Measurements from ENCODE around the gene CTSW.

CTSW gene

DNA sequence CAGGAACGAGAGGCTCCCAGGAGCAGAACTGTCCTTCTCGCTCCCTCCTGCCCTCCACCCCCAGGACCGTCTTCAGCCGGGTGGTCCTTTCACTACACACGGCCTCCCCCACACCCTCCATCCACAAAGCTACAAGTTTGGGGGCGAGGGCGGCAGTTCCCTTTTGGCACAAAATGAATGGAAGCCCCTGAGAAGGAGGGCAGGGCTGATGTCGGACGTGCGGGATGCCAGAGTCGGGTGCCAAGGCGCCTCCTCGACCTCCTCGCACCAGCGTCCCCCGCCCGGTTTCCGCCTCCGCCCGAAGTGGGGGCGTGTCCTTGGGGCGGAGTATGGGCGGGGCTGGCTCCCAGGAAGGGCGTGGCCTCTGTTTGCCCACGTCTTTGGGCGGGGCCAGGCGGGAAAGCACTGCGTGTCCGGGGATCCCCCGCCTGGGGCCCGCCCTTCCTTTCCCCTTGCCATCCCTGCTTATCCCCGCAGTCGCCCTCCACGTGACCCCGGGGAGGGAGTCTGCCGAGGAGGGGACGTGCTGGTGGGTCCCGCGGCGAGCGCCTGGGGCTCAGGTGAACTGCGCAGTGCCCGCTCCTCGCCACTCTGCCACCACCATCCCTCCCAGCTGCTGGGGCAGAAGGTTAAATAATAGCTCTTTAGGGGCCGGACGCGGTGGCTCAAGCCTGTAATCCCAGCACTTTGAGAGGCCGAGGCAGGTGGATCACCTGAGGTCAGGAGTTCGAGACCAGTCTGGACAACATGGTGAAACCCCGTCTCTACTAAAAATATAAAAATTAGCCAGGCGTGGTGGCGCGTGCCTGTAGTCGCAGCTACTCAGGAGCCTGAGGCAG lies 6.1 kb upstream of the CTSW start:
- Histone ChIP-seq H3K4me3 (replicated peaks; ENCODE audit: low read depth, low read length) (peak overlapping the region; percentile 64), H3K27me3 (replicated peaks; ENCODE audit: control insufficient read depth, insufficient read depth, low read length) (no peaks in the 10 kb centered on the region), H3K36me3 (ENCODE audit: control insufficient read depth, insufficient read depth, low read length) (no peaks in the 10 kb centered on the region)
- DNase-seq (ENCODE audit: extremely low read depth, insufficient read length), result peak; percentile 92
- TF ChIP-seq, protein P1, sequence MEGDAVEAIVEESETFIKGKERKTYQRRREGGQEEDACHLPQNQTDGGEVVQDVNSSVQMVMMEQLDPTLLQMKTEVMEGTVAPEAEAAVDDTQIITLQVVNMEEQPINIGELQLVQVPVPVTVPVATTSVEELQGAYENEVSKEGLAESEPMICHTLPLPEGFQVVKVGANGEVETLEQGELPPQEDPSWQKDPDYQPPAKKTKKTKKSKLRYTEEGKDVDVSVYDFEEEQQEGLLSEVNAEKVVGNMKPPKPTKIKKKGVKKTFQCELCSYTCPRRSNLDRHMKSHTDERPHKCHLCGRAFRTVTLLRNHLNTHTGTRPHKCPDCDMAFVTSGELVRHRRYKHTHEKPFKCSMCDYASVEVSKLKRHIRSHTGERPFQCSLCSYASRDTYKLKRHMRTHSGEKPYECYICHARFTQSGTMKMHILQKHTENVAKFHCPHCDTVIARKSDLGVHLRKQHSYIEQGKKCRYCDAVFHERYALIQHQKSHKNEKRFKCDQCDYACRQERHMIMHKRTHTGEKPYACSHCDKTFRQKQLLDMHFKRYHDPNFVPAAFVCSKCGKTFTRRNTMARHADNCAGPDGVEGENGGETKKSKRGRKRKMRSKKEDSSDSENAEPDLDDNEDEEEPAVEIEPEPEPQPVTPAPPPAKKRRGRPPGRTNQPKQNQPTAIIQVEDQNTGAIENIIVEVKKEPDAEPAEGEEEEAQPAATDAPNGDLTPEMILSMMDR (IDR thresholded peaks at IDR 0.05; ENCODE audit: insufficient read depth, low read length, poor library complexity, severe bottlenecking), result no peak

- TF ChIP-seq, protein P1 (IDR thresholded peaks at IDR 0.05; ENCODE audit: insufficient read depth, low read length, poor library complexity, severe bottlenecking), result no peak
- no peak overlapping the region for H3K4me3 ChIP-seq (replicated peaks; ENCODE audit: low read depth, low read length)
- H3K36me3 ChIP-seq (ENCODE audit: control insufficient read depth, insufficient read depth, low read length), result peaks cover 21% of the 10 kb centered on the region
- H3K27me3 ChIP-seq (replicated peaks; ENCODE audit: control insufficient read depth, insufficient read depth, low read length), result no peaks in the 10 kb centered on the region
- DNase-seq (ENCODE audit: extremely low read depth, insufficient read length), result no peak
Measured at GRCh38 chr11:65880027-65880426, 390 bp downstream of the CTSW start.

DNA sequence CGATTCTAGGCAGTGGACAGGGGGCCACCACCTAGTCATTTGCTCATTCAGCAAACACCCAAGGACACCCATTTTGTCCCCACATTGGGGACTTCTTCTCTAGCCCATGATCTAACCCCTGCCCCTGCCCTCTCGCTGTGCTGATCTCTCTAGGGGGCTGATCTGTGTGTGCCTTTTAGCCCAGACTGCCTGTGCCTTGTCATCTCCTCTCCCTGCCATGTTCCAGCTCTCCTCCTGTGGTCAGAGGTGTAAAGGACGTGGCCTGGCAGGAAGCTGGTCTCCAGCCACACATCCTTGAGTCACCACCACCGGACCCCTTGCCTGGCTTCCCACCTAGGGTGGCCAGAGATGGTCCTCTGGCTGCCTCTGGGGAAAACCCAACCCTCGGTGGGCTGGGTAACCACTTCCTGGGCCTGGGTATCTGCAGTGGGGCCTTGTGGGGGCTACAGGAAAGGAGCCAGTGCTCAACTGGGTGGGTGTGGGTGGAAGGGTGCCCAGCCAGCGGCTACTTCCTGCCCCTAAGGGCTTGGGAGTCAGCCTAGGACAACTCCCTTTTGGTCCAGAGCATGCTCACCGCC lies 1.3 kb downstream of the CTSW start:
- no peak overlapping the region for H3K4me3 ChIP-seq (replicated peaks; ENCODE audit: low read depth, low read length)
- no peak for DNase-seq (ENCODE audit: extremely low read depth, insufficient read length)
- TF ChIP-seq, protein P1 (IDR thresholded peaks at IDR 0.05; ENCODE audit: insufficient read depth, low read length, poor library complexity, severe bottlenecking), result no peak
- peaks cover 27% of the 10 kb centered on the region for H3K36me3 ChIP-seq (ENCODE audit: control insufficient read depth, insufficient read depth, low read length)
- no peaks in the 10 kb centered on the region for H3K27me3 ChIP-seq (replicated peaks; ENCODE audit: control insufficient read depth, insufficient read depth, low read length)

DNA sequence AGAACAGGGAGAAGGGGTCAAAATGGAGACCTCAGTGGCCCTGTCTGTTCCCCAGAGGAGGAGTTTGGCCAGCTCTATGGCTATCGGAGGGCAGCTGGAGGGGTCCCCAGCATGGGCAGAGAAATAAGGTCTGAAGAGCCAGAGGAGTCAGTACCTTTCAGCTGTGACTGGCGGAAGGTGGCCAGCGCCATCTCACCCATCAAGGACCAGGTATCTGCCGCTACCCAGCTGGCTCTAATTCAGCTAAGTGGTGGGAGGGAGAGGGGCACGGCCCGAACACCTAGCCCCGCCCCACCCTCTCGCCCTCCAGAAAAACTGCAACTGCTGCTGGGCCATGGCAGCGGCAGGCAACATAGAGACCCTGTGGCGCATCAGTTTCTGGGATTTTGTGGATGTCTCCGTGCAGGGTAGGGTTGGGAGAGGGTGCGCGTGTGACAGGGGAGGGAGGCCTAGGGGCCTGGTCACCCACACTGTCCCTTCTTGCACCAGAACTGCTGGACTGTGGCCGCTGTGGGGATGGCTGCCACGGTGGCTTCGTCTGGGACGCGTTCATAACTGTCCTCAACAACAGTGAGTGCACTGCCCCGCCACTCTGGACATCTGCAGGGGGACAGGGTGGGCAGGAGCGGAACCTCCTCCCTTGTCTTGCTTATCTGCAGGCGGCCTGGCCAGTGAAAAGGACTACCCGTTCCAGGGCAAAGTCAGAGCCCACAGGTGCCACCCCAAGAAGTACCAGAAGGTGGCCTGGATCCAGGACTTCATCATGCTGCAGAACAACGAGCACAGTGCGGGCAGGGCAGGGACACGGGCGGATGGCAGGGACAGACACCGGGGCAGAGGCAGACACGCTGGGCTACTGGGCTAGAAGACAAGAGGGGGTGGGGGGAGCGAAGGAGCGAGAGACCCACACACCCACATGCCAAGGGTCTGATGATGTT lies 2.8 kb downstream of the CTSW start:
- no peaks in the 10 kb centered on the region for H3K27me3 ChIP-seq (replicated peaks; ENCODE audit: control insufficient read depth, insufficient read depth, low read length)
- H3K36me3 ChIP-seq (ENCODE audit: control insufficient read depth, insufficient read depth, low read length), result peaks cover 30% of the 10 kb centered on the region
- no peak for DNase-seq (ENCODE audit: extremely low read depth, insufficient read length)
- TF ChIP-seq, protein P1 (IDR thresholded peaks at IDR 0.05; ENCODE audit: insufficient read depth, low read length, poor library complexity, severe bottlenecking), result no peak
- H3K4me3 ChIP-seq (replicated peaks; ENCODE audit: low read depth, low read length), result no peak overlapping the region

DNA sequence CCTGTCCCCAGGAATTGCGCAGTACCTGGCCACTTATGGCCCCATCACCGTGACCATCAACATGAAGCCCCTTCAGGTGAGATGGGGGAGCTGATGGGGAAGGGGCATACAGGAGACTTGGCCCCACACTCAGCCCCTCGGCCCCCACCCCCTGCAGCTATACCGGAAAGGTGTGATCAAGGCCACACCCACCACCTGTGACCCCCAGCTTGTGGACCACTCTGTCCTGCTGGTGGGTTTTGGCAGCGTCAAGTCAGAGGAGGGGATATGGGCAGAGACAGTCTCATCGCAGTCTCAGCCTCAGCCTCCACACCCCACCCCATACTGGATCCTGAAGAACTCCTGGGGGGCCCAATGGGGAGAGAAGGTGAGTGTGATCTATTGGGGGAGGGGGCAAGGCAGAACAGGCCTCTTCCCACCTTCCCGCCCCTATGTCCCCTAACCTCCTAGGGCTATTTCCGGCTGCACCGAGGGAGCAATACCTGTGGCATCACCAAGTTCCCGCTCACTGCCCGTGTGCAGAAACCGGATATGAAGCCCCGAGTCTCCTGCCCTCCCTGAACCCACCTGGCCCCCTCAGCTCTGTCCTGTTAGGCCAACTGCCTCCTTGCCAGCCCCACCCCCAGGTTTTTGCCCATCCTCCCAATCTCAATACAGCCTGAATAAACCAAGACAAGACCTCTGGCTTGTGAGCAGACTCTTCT lies 3.6 kb downstream of the CTSW start:
- H3K36me3 ChIP-seq (ENCODE audit: control insufficient read depth, insufficient read depth, low read length), result peaks cover 30% of the 10 kb centered on the region
- no peak overlapping the region for H3K4me3 ChIP-seq (replicated peaks; ENCODE audit: low read depth, low read length)
- TF ChIP-seq, protein P1 (IDR thresholded peaks at IDR 0.05; ENCODE audit: insufficient read depth, low read length, poor library complexity, severe bottlenecking), result no peak
- DNase-seq (ENCODE audit: extremely low read depth, insufficient read length), result no peak
- no peaks in the 10 kb centered on the region for H3K27me3 ChIP-seq (replicated peaks; ENCODE audit: control insufficient read depth, insufficient read depth, low read length)

All from GM06990 (cell line).